ENCODE results near the gene MYBPC2. TPM values are rescaled to one million over a fixed set of nuclear protein-coding genes. Genes with fewer than 3 reads are reported as not detected.
"Not testable (repeated sequence)": the region's sequence is repeated elsewhere in the genome, so short reads cannot be mapped to it uniquely, and the experiment has no call there.

Gene MYBPC2
- polyA plus RNA-seq, 6 donors from 2014 or later: 0.44 to 6.6 (median 1.2) TPM; not detected in 1

GRCh38 chr19:50460161-50460765 lies 27.6 kb downstream of the MYBPC2 start:
- H3K27ac Mint-ChIP-seq: peak overlapping the region; percentile 91 to 99 (median 98)

DNA sequence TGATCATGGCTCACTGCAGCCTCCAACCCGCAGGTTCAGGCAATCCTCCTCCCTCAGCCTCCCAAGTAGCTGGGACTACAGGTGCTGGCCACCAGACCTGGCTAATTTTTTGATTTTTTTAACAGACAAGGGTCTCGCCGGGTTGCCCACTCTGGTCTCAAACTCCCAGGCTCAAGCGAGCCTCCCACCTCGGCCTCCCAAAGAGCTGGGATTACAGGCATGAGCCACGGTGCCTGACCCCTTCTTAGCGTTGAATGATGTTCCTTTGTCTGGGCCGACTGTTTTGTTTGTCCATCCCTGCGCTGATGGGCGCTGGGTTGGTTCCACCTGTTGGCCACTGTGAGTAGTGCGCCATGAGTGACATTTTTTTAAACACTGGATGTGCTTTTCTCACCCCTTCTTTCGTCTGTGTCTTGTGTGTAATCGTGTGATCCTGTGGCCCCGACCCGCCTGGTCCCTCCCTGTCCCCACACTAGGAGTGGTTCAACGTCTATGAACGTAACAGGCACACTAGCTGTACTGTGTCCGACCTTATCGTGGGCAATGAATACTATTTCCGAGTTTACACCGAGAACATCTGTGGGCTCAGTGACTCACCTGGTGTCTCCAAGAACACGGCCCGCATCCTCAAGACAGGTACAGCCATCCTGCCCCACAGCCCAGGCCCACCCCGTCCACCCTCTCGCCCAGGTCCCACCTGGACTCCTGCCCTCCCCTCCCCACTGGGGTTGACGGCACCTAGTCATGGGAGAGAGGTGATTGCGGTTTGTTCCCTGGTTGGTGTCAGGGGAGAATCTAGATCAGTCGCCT lies 28.6 kb downstream of the MYBPC2 start:
- ATAC-seq (ENCODE audit: low read depth in 2 of 2): peak; percentile 46 to 53
- peak; percentile 66 for DNase-seq
- Mint-ChIP-seq H3K27me3 (no peaks in the 10 kb centered on the region), H3K4me3 (peak overlapping the region; percentile 42 to 90 (median 62)), H3K9me3 (peaks cover 0 to 3% (median 0%) of the 10 kb centered on the region in 7 donors), H3K4me1 (peaks cover 18 to 33% (median 21%) of the 10 kb centered on the region in 3 donors), H3K36me3 (peaks cover 0 to 8% of the 10 kb centered on the region in 2 donors), H3K27ac (peak overlapping the region; percentile 90 to 99 (median 97))

More at GRCh38 chr19:50460161-50460765, 27.6 kb downstream of the MYBPC2 start:
- Mint-ChIP-seq H3K36me3 (peaks cover 0 to 17% of the 10 kb centered on the region in 2 donors), H3K27me3 (no peaks in the 10 kb centered on the region), H3K9me3 (peaks cover 0 to 3% (median 0%) of the 10 kb centered on the region in 7 donors), H3K4me3 (peak overlapping the region; percentile 50 to 90 (median 75)), H3K4me1 (peaks cover 21 to 38% (median 25%) of the 10 kb centered on the region in 3 donors)
- DNase-seq: peak; percentile 79
- peak; percentile 79 to 80 for ATAC-seq (ENCODE audit: low read depth in 2 of 2)

- peak overlapping the region in 2 of 6 donors; percentile 54 to 59 for H3K27ac Mint-ChIP-seq
- ATAC-seq (ENCODE audit: low read depth in 2 of 2) (no peak), DNase-seq (no peak)
- no peaks in the 10 kb centered on the region for H3K36me3 Mint-ChIP-seq
- no peak overlapping the region for H3K4me3 Mint-ChIP-seq
- H3K9me3 Mint-ChIP-seq: no peaks in the 10 kb centered on the region
- peaks cover 18 to 28% (median 21%) of the 10 kb centered on the region in 3 donors for H3K4me1 Mint-ChIP-seq
- no peaks in the 10 kb centered on the region for H3K27me3 Mint-ChIP-seq
Observed at GRCh38 chr19:50462970-50463369, 30.3 kb downstream of the MYBPC2 start.

DNA sequence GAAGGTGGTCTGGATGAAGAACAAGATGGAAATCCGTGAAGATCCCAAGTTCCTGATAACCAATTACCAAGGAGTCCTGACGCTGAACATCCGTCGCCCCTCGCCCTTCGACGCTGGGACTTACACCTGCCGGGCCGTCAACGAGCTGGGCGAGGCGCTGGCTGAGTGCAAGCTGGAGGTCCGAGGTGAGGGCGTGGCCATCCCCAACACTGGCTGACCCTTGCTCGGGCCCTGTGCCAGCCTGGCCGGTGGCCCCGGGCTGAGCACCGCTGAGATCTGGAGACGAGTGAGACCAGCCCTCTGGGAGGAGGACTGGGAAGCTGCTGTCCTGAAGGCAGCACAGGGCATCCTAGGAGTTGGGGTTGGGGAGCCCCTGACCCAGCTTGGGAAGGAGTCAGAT lies 31.7 kb downstream of the MYBPC2 start:
- ATAC-seq (ENCODE audit: low read depth in 2 of 2) (no peak), DNase-seq (no peak)
- Mint-ChIP-seq H3K9me3 (no peaks in the 10 kb centered on the region), H3K36me3 (no peaks in the 10 kb centered on the region), H3K27ac (no peak overlapping the region), H3K27me3 (no peaks in the 10 kb centered on the region), H3K4me1 (peaks cover 18 to 25% (median 21%) of the 10 kb centered on the region in 3 donors), H3K4me3 (no peak overlapping the region)

DNA sequence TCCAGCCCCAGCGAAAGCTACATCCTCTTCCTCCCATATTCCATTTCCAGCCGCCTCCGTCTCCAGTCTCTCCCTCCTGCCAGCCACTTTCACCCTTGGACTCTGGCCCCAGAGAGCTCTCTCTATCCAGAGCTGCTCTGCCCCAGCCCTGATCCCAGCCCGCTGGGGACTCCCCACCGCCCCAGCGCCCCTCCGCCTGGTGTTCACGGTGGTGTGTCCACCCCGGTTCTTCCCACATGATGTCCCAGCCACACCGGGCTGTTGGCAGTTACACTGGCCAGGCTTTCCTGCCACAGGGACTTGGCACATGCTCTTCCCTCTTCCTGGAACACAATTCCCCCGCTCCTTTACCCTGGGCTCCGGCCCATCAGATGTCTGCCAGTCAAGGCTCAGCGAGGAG lies 32.3 kb downstream of the MYBPC2 start:
- H3K27me3 Mint-ChIP-seq: no peaks in the 10 kb centered on the region
- no peak for ATAC-seq (ENCODE audit: low read depth in 2 of 2)
- H3K36me3 Mint-ChIP-seq: no peaks in the 10 kb centered on the region
- DNase-seq: no peak
- H3K4me1 Mint-ChIP-seq: peaks cover 11 to 19% (median 14%) of the 10 kb centered on the region in 3 donors
- H3K4me3 Mint-ChIP-seq: no peak overlapping the region
- H3K27ac Mint-ChIP-seq: no peak overlapping the region
- no peaks in the 10 kb centered on the region for H3K9me3 Mint-ChIP-seq

DNA sequence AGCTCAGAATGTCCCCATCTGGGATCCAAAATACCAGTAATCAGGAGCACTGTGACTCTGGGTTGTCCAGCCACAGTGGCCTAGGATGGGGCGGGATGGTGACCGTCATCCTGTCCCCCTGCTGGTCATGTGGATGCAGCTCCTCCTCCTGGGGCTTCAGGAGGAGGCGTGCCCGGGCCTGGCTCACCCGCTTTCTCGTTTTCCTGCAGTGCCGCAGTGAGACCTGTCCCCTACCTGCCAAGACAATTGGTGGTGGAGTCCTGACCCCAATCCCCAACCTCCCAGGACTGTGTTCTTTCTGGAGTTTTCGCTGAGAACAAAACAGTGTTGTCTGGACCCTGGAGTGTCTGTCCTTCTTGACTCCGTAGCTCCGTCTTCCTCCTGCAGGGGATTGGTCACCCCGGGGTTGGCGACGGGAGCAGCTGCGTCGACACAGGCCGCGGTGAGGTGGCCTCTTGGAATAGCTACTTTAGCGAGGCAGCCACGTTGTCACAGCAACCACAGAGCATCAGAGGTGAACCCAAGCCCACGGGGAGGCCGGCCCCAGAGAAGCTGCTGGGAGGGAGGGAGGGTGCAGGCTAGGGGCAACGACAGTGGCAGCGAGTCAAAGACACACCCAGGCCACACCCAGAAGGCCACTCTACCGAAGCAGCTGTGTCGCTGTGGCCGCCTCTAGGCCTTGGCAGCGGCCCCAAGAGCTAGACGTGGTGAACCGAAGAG lies 33.5 kb downstream of the MYBPC2 start:
- Mint-ChIP-seq H3K9me3 (no peaks in the 10 kb centered on the region), H3K4me3 (no peak overlapping the region), H3K4me1 (peaks cover 4 to 7% (median 5%) of the 10 kb centered on the region in 3 donors), H3K27ac (peak overlapping the region in 1 of 6 donors; percentile 54), H3K27me3 (no peaks in the 10 kb centered on the region), H3K36me3 (no peaks in the 10 kb centered on the region)
- no peak for ATAC-seq (ENCODE audit: low read depth in 2 of 2)
- DNase-seq: no peak

GRCh38 chr19:50466706-50467039 lies 34.0 kb downstream of the MYBPC2 start:
- Mint-ChIP-seq H3K9me3 (no peaks in the 10 kb centered on the region), H3K4me3 (no peak overlapping the region), H3K27me3 (no peaks in the 10 kb centered on the region), H3K4me1 (peaks cover 0 to 2% (median 0%) of the 10 kb centered on the region in 3 donors), H3K36me3 (no peaks in the 10 kb centered on the region), H3K27ac (no peak overlapping the region)
- DNase-seq: no peak
- ATAC-seq (ENCODE audit: low read depth in 2 of 2): no peak

- Mint-ChIP-seq H3K4me3 (no peak overlapping the region), H3K27me3 (no peaks in the 10 kb centered on the region), H3K27ac (peak overlapping the region in 3 of 6 donors; percentile 55 to 66 (median 56)), H3K9me3 (no peaks in the 10 kb centered on the region), H3K36me3 (no peaks in the 10 kb centered on the region), H3K4me1 (no peaks in the 10 kb centered on the region)
- DNase-seq: no peak
- no peak for ATAC-seq (ENCODE audit: low read depth in 2 of 2)
Observed at GRCh38 chr19:50467566-50467965, 34.9 kb downstream of the MYBPC2 start.

DNA sequence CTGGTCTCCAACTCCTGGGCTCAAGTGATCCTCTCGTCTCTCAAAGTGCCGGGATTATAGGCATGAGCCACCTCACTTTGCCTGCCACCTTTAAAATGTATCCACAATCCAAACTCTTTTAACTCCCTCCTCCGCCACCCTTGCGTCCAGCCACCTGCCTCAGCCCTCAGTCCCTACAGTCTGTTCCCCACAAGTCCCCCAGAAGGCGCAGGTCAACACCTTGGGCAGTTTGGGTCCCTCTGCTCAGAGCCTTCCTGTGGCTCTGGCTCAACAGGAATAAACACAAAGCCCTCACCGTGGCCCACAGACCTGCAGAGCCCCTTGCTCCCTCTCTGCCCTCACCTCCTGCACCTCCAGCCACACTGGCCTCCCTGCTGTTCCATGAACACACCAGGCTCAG lies 36.1 kb downstream of the MYBPC2 start:
- ATAC-seq (ENCODE audit: low read depth in 2 of 2) (no peak), DNase-seq (no peak)
- Mint-ChIP-seq H3K4me3 (no peak overlapping the region), H3K36me3 (no peaks in the 10 kb centered on the region), H3K9me3 (no peaks in the 10 kb centered on the region), H3K4me1 (no peaks in the 10 kb centered on the region), H3K27ac (peak overlapping the region in 2 of 6 donors; percentile 29 to 55), H3K27me3 (no peaks in the 10 kb centered on the region)

- H3K36me3 Mint-ChIP-seq; H3K27me3 Mint-ChIP-seq; H3K9me3 Mint-ChIP-seq; ATAC-seq (ENCODE audit: low read depth in 2 of 2); H3K4me3 Mint-ChIP-seq; DNase-seq: not testable (repeated sequence)
- peaks cover 21 to 38% (median 23%) of the 10 kb centered on the region in 3 donors for H3K4me1 Mint-ChIP-seq
- peak overlapping the region in 2 of 6 donors; percentile 86 to 89 for H3K27ac Mint-ChIP-seq
Observed at GRCh38 chr19:50473336-50473735, 40.6 kb downstream of the MYBPC2 start.

DNA sequence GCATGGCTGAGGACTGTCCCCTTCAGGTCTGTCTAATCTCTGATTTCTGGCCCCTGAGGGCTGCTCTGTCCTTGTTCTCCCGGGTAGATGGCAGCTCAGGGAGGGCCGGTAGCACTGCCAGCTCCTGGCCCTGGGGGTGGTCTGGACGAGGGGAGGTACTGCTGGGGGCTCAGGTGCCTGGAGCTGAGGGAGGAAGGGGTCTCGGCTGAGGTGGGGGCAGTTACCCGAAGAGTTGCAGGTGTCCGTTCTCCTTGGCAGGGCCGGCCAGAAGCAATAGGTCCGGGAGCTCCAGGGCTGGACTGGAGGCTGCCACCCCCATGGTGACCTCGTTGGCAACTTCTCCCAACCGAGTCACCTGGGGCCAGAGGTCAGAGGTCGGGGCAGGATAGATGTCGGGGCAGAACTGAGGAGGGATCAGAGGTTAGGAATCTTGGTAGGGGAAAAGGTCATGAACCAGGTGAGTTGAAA lies 42.4 kb downstream of the MYBPC2 start:
- H3K9me3 Mint-ChIP-seq: peaks cover 0 to 4% (median 0%) of the 10 kb centered on the region in 7 donors
- H3K36me3 Mint-ChIP-seq: peaks cover 0 to 7% of the 10 kb centered on the region in 2 donors
- DNase-seq (no peak), ATAC-seq (ENCODE audit: low read depth in 2 of 2) (no peak)
- peaks cover 27 to 46% (median 28%) of the 10 kb centered on the region in 3 donors for H3K4me1 Mint-ChIP-seq
- H3K4me3 Mint-ChIP-seq: peak overlapping the region in 7 of 8 donors; percentile 50 to 99 (median 85)
- H3K27ac Mint-ChIP-seq: peak overlapping the region; percentile 93 to 99 (median 99)
- no peaks in the 10 kb centered on the region for H3K27me3 Mint-ChIP-seq

DNA sequence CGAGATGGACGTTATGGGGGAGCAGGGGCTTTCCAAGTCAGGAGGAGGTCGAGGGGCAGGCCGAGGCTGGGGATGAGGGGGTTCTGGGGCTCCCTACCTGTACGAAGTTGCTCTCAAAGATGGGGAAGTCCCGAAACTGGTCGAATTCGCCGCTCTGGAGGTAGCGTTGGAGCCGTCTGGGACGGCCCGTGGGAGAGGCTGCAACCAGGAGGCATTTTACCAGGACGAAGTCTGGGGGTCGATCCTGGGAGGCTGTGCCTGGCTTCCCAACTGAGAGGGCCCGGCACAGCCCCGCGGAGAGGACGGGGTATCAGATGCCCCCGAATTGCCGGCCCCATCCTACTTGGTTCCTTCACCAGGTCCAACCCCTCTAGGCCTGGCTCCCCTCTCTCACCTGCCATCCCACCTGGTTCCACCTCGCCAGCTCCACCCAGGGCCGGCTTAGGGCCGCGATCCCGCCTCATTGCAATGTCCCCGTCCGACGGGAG lies 43.1 kb downstream of the MYBPC2 start:
- H3K4me1 Mint-ChIP-seq: peaks cover 27 to 46% (median 28%) of the 10 kb centered on the region in 3 donors
- H3K36me3 Mint-ChIP-seq: peaks cover 0 to 9% of the 10 kb centered on the region in 2 donors
- no peaks in the 10 kb centered on the region for H3K27me3 Mint-ChIP-seq
- peaks cover 0 to 4% (median 0%) of the 10 kb centered on the region in 7 donors for H3K9me3 Mint-ChIP-seq
- peak overlapping the region; percentile 93 to 99 (median 99) for H3K27ac Mint-ChIP-seq
- DNase-seq (no peak), ATAC-seq (ENCODE audit: low read depth in 2 of 2) (no peak)
- H3K4me3 Mint-ChIP-seq: peak overlapping the region; percentile 96 to 99 (median 98)
